ENCODE measurements around the gene NTRK3.

- TF ChIP-seq EZH2phosphoT487 (IDR thresholded peaks at IDR 0.05; ENCODE audit: insufficient read depth, low read depth) (no peak), EZH2 (IDR thresholded peaks at IDR 0.05; ENCODE audit: insufficient read depth, poor library complexity, severe bottlenecking) (no peak)
Observed at GRCh38 chr15:87965304-87965703, 291.2 kb downstream of the NTRK3 start.
